ENCODE data around the gene CEP126. TPM values are rescaled to one million over a fixed set of nuclear protein-coding genes. Genes with fewer than 3 reads are reported as not detected.

CEP126 gene
- total RNA-seq, 1 donor from 2014 or later = 2.1 TPM

DNA sequence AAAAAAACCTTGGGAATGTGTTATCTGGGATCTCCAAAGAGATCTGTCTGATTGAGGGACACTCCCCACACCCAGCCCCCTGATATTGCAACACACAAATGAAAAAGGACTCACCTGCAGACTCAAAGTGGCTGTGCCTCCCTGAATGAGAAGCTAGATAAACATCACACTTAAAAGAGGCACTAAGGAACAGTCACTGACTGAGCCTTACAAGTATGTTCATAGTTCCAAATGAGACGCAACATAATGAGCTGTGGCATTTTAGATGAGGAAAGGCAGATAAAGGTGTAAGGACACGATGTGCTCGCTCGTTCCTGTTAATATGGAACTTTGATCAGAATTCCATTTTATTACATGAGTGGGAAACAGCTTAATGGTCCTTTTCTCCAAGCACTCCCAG lies 111.4 kb downstream of the CEP126 start:
- Histone ChIP-seq H3K4me2 (ENCODE audit: low read length) (no peak overlapping the region), H4K20me1 (ENCODE audit: insufficient read depth, low read length) (no peaks in the 10 kb centered on the region), H2AFZ (ENCODE audit: low read depth, low read length) (no peak overlapping the region), H3K27me3 (ENCODE audit: insufficient read depth, low read length) (no peaks in the 10 kb centered on the region), H3K9me3 (ENCODE audit: insufficient read depth, low read depth, low read length) (no peaks in the 10 kb centered on the region), H3K4me3 (ENCODE audit: insufficient read depth, low read depth, low read length) (no peak overlapping the region), H3K27ac (ENCODE audit: low read depth, low read length) (no peak overlapping the region), H3K9ac (ENCODE audit: low read length) (no peak overlapping the region), H3K4me1 (ENCODE audit: insufficient read depth, low read length) (no peaks in the 10 kb centered on the region), H3K36me3 (ENCODE audit: insufficient read depth, low read length) (no peaks in the 10 kb centered on the region), H3K79me2 (ENCODE audit: insufficient read depth, low read length) (no peaks in the 10 kb centered on the region)
- Mint-ChIP-seq H3K27ac (ENCODE audit: unreplicated experiment) (no peak overlapping the region), H3K27me3 (ENCODE audit: low read depth, unreplicated experiment) (peaks cover 4% of the 10 kb centered on the region), H3K4me3 (ENCODE audit: unreplicated experiment) (no peak overlapping the region), H3K9me3 (ENCODE audit: unreplicated experiment) (no peaks in the 10 kb centered on the region), H3K4me1 (ENCODE audit: low read depth, unreplicated experiment) (peaks cover 6% of the 10 kb centered on the region), H3K36me3 (ENCODE audit: low read depth, unreplicated experiment) (no peaks in the 10 kb centered on the region)
- no peak for FAIRE-seq
- no peak for DNase-seq (ENCODE audit: low read depth)
- TF ChIP-seq, protein P1, sequence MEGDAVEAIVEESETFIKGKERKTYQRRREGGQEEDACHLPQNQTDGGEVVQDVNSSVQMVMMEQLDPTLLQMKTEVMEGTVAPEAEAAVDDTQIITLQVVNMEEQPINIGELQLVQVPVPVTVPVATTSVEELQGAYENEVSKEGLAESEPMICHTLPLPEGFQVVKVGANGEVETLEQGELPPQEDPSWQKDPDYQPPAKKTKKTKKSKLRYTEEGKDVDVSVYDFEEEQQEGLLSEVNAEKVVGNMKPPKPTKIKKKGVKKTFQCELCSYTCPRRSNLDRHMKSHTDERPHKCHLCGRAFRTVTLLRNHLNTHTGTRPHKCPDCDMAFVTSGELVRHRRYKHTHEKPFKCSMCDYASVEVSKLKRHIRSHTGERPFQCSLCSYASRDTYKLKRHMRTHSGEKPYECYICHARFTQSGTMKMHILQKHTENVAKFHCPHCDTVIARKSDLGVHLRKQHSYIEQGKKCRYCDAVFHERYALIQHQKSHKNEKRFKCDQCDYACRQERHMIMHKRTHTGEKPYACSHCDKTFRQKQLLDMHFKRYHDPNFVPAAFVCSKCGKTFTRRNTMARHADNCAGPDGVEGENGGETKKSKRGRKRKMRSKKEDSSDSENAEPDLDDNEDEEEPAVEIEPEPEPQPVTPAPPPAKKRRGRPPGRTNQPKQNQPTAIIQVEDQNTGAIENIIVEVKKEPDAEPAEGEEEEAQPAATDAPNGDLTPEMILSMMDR (IDR thresholded peaks at IDR 0.05; ENCODE audit: insufficient read depth, low read depth, low read length) = no peak
- TF ChIP-seq EZH2 (IDR thresholded peaks at IDR 0.05; ENCODE audit: insufficient read depth, low read length) = no peak

DNA sequence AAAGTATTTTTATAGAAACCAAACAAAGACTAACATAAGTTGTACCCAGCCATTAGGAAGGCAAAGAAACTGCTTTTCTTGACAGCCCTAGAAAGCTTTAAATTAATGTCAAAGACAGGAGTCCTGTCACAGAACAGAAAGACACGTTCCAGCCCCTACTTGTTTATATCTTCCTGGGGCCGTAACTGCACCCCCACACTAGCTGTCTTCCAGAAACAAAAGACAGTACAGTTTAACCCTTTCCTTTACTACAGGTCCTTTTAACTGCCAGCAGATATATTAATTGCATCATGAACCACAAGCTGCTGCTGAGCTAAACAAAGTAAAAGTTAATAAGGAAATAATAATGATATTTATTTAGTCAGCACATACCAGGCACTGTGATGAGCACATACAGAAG lies 112.1 kb downstream of the CEP126 start:
- Histone ChIP-seq H3K4me1 (ENCODE audit: insufficient read depth, low read length) (no peaks in the 10 kb centered on the region), H3K79me2 (ENCODE audit: insufficient read depth, low read length) (no peaks in the 10 kb centered on the region), H3K27ac (ENCODE audit: low read depth, low read length) (no peak overlapping the region), H3K9ac (ENCODE audit: low read length) (no peak overlapping the region), H4K20me1 (ENCODE audit: insufficient read depth, low read length) (no peaks in the 10 kb centered on the region), H3K4me3 (ENCODE audit: insufficient read depth, low read depth, low read length) (no peak overlapping the region), H3K27me3 (ENCODE audit: insufficient read depth, low read length) (no peaks in the 10 kb centered on the region), H3K9me3 (ENCODE audit: insufficient read depth, low read depth, low read length) (no peaks in the 10 kb centered on the region), H3K36me3 (ENCODE audit: insufficient read depth, low read length) (no peaks in the 10 kb centered on the region), H3K4me2 (ENCODE audit: low read length) (no peak overlapping the region), H2AFZ (ENCODE audit: low read depth, low read length) (no peak overlapping the region)
- no peak for TF ChIP-seq EZH2 (IDR thresholded peaks at IDR 0.05; ENCODE audit: insufficient read depth, low read length)
- TF ChIP-seq, protein P1 (IDR thresholded peaks at IDR 0.05; ENCODE audit: insufficient read depth, low read depth, low read length) = no peak
- no peaks in the 10 kb centered on the region for H3K36me3 Mint-ChIP-seq (ENCODE audit: low read depth, unreplicated experiment)
- FAIRE-seq (no peak), DNase-seq (ENCODE audit: low read depth) (no peak)
- H3K9me3 Mint-ChIP-seq (ENCODE audit: unreplicated experiment) = no peaks in the 10 kb centered on the region
- H3K27me3 Mint-ChIP-seq (ENCODE audit: low read depth, unreplicated experiment) = peaks cover 4% of the 10 kb centered on the region
- H3K4me1 Mint-ChIP-seq (ENCODE audit: low read depth, unreplicated experiment) = peaks cover 6% of the 10 kb centered on the region
- no peak overlapping the region for H3K4me3 Mint-ChIP-seq (ENCODE audit: unreplicated experiment)
- no peak overlapping the region for H3K27ac Mint-ChIP-seq (ENCODE audit: unreplicated experiment)

DNA sequence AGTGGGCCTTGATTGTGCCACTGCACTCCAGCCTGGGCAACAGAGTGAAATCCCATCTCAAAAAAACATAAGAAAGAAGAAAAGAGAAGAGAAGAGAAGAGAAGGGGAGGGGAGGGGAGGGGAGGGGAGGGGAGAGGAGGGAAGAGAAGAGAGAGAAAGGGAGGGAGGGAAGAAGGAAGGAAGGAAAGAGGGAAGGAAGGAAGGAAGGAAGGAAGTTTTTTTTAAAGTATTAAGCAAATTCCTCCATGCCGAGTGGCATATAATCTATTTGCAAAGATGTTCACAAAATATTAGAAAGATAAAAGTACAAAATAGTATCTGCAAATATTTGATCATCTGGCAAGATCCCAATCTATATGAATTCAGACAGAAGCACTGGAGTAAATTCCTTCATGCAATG lies 121.9 kb downstream of the CEP126 start:
- Histone ChIP-seq H3K4me1 (ENCODE audit: insufficient read depth, low read length) (no peaks in the 10 kb centered on the region), H3K27ac (ENCODE audit: low read depth, low read length) (no peak overlapping the region), H3K36me3 (ENCODE audit: insufficient read depth, low read length) (no peaks in the 10 kb centered on the region), H3K9ac (ENCODE audit: low read length) (no peak overlapping the region), H3K9me3 (ENCODE audit: insufficient read depth, low read depth, low read length) (no peaks in the 10 kb centered on the region), H3K27me3 (ENCODE audit: insufficient read depth, low read length) (no peaks in the 10 kb centered on the region), H2AFZ (ENCODE audit: low read depth, low read length) (no peak overlapping the region), H3K4me3 (ENCODE audit: insufficient read depth, low read depth, low read length) (no peak overlapping the region), H4K20me1 (ENCODE audit: insufficient read depth, low read length) (no peaks in the 10 kb centered on the region), H3K4me2 (ENCODE audit: low read length) (no peak overlapping the region), H3K79me2 (ENCODE audit: insufficient read depth, low read length) (no peaks in the 10 kb centered on the region)
- H3K27ac Mint-ChIP-seq (ENCODE audit: unreplicated experiment) = no peak overlapping the region
- FAIRE-seq = no peak
- H3K9me3 Mint-ChIP-seq (ENCODE audit: unreplicated experiment) = peaks cover 4% of the 10 kb centered on the region
- H3K36me3 Mint-ChIP-seq (ENCODE audit: low read depth, unreplicated experiment) = no peaks in the 10 kb centered on the region
- no peak for DNase-seq (ENCODE audit: low read depth)
- TF ChIP-seq EZH2 (IDR thresholded peaks at IDR 0.05; ENCODE audit: insufficient read depth, low read length) = no peak
- TF ChIP-seq, protein P1 (IDR thresholded peaks at IDR 0.05; ENCODE audit: insufficient read depth, low read depth, low read length) = no peak
- no peak overlapping the region for H3K4me3 Mint-ChIP-seq (ENCODE audit: unreplicated experiment)
- no peaks in the 10 kb centered on the region for H3K4me1 Mint-ChIP-seq (ENCODE audit: low read depth, unreplicated experiment)
- H3K27me3 Mint-ChIP-seq (ENCODE audit: low read depth, unreplicated experiment) = no peaks in the 10 kb centered on the region

Measured in astrocyte (in vitro differentiated cells and primary cell).